Caki2 (cell line): ENCODE results near the gene RETREG3. TPM values are rescaled to one million over a fixed set of nuclear protein-coding genes. Genes with fewer than 3 reads are reported as not detected.
"Not testable (repeated sequence)": the region's sequence is repeated elsewhere in the genome, so short reads cannot be mapped to it uniquely, and the experiment has no call there.

Source experiments
- DNase-seq: peaks from one replicate; pipeline ENCODE4 v3.0.0-alpha.2; 2015; ENCODE audit warnings: low read depth
- in situ Hi-C: cut with HindIII; loops from 2 replicates; pipeline ENCODE4 v1.10.0; 2016; ENCODE audit warnings: low sequenced_read_pairs, low pct_unique_long_range_greater_than_20kb, mixed read lengths
- total RNA-seq: library from RNA; depleted of rRNA; stranded (reverse); fragments of >200 nt; shearing (Covaris generic); gene quantifications from 2 replicates; pipeline ENCODE4 v1.2.3, GENCODE V29; 2014; ENCODE audit warnings: low replicate concordance

Gene RETREG3
- total RNA-seq, 1 experiment from 2014 or later: 90.2 TPM

GRCh38 chr17:42562388-42563142 is 46.6 kb downstream of the RETREG3 start:
- in situ Hi-C loops: no loop called here
- no peak for DNase-seq

GRCh38 chr17:42561897-42562387 is 47.2 kb downstream of the RETREG3 start, which contains the start of gene COASY:
Gene COASY (plus strand): TSS chr17:42562148. CDS start chr17:42562623, 475 bp downstream.
- peak; percentile 89 for DNase-seq
- in situ Hi-C loops: no loop called here

DNA sequence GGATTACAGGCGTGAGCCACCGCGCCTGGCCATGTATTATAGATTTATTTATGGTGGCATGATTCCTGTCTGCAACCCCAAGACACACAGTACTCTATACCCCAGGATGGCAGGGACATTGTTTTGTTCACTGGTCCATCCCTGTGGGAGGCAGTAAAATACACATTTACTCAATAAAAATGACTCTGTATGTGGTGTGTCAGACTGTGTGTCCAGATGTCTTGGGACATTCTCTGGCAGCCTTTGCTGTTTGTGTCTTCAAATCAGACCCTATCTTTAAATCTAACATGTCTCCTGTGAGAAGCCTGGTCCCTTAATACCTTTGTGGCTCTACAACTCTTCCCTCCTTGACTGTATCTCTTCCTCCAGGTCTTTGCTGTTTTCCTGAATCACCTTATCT is 48.9 kb downstream of the RETREG3 start:
- DNase-seq: no peak
- in situ Hi-C loops: no loop called here

GRCh38 chr17:42559075-42559474 is 50.1 kb downstream of the RETREG3 start:
- no peak for DNase-seq
- in situ Hi-C loops: no loop called here

GRCh38 chr17:42555961-42556617 is 53.1 kb downstream of the RETREG3 start:
- in situ Hi-C loops: not testable (repeated sequence)
- DNase-seq: peak; percentile 39

DNA sequence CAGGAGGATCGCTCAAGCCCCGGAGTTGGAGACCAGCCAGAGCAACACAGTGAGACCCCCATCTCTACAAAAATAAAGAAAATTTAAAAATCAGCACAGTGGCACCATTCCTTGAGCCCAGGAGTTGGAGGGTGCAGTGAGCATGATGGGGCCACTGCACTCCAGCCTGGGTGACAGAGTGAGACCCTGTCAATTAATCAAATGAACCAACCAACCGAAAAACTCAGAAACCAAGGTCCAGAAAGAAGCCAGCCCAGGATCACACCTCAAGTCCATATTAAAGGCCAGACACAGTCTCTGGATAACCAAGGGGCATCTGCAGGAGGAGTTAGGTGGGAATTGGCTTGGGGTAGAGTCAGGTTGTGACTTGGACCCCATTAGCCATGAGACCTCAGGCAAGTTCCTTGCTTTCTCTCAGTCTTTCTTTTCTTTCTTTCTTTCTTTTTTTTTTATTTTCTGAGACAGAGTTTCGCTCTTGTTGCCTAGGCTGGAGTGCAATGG is 54.0 kb downstream of the RETREG3 start:
- in situ Hi-C loops: no loop called here
- DNase-seq: no peak

- in situ Hi-C loops: no loop called here
- peak; percentile 77 for DNase-seq
Observed at GRCh38 chr17:42554250-42555121, 54.7 kb downstream of the RETREG3 start.

DNA sequence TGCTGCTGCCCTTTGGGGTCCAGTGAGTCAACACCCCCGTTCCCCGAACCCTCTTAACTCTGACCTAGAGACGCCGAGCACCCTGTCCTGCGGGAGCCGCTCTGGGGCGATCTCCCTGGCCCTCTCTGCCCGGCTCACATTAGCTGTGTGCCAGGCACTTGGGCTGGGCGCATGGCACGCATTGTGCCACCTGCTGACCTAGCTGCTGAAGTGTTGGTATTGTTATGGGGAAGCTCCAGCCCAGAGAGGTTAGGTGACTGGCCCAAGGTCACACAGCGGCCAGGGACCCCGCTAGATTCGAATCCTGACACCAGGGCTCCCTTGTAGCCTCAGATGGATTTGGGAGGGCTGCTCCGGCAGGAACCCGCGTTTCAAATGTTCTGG is 55.3 kb downstream of the RETREG3 start:
- no peak for DNase-seq
- in situ Hi-C loops: no loop called here

- in situ Hi-C loops: no loop called here
- no peak for DNase-seq
Observed at GRCh38 chr17:42553161-42553818, 55.9 kb downstream of the RETREG3 start.

GRCh38 chr17:42552736-42553135 is 56.4 kb downstream of the RETREG3 start, which contains the start of gene HSD17B1:
Gene HSD17B1 (plus strand): TSS chr17:42552923. CDS start chr17:42552934, 11 bp downstream.
- DNase-seq, in situ Hi-C loops: not testable (repeated sequence)

DNA sequence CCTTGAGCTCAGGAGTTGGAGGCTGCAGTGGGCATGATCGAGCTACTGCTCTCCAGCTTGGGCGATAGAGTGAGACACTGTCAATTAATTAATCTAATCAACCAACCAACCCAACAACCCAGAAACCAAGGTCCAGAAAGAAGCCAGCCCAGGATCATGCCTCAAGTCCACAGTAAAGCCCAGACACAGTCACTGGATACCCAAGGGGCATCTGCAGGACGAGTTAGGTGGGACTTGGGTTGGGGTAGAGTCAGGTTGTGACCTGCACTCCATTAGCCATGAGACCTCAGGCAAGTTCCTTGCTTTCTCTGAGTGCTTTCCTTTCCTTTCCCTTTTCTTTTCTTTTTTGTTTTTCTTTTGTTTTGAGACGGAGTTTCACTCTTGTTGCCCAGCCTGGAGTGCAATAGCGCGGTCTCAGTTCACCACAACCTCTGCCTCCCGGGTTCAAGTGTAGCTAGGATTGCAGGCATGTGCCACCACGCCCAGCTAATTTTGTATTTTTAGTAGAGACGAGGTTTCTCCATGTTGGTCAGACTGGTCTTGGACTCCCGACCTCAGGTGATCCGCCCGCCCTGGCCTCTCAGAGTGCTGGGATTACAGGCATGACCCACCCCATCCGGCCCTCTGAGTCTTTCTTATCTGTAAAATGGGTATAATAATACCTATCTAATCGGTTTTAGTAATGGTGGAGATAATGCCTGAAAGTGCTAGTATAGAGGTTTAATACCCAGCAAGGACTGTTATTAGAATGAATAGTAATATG is 60.0 kb downstream of the RETREG3 start:
- in situ Hi-C loops: no loop called here
- DNase-seq: no peak

- in situ Hi-C loops: no loop called here
- DNase-seq: peak; percentile 73
Observed at GRCh38 chr17:42548070-42548837, 60.9 kb downstream of the RETREG3 start.

DNA sequence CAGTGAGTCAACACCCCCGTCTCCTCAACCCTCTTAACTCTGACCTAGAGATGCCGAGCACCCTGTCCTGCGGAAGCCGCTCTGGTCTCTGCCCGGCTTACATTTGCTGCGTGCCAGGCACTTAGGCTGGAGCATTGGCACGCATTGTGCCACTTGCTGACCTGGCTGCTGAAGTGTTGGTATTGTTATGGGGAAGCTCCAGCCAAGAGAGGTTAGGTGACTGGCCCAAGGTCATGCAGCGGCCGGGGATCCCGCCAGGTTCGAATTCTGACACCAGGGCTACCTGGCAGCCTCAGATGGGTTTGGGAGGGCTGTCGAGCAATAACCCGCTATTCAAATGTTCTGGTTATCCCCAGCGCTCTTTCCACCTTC is 61.5 kb downstream of the RETREG3 start:
- in situ Hi-C loops: no loop called here
- DNase-seq: no peak

- in situ Hi-C loops: no loop called here
- no peak for DNase-seq
Observed at GRCh38 chr17:42547001-42547461, 62.1 kb downstream of the RETREG3 start.

DNA sequence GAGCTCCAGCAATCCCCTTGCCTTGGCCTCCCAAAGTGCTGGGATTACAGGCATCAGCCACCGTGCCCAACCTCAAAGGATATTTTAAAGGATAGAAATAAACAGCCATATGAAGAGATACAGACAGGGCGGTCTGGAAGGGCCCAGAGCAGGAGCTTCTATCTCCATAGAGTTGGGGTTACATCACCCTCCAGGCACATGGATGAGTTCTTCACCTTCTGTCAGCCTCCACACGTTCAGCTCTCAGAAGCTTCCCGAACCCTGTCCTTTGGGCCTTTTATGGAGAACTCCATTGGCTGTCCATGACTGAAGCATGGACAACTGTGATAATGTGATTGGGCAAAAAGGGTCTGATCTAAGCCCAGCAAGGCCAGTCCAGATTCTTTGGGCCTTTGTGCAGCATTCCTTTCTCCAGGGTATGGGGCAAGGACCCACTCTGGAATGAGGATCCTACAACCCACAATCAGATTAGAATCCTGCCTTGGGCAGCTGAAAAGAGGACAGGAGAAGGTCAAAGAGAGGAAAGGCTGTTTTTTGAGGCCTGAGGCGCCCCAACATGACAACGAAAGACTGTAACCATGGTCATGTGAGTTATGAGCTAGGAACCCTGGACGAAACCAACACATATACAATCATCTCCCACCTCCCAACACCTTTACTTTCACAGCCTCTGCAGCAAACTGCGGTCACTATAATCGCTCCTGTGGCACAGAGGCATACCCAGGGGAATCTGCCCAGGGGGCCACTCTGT is 63.2 kb downstream of the RETREG3 start:
- in situ Hi-C loops, DNase-seq: not testable (repeated sequence)

GRCh38 chr17:42544874-42545283 is 64.3 kb downstream of the RETREG3 start:
- DNase-seq: no peak
- in situ Hi-C loops: no loop called here
